Activated effector memory CD4-positive, alpha-beta T cell treated with Interleukin-2 at 50 U/mL for 16 hours (primary cell): ENCODE measurements around the gene ARHGEF4.
A peak's percentile ranks its signal among the peaks of the same experiment; 100 is the strongest.
"Not testable (repeated sequence)": the region's sequence is repeated elsewhere in the genome, so short reads cannot be mapped to it uniquely, and the experiment has no call there.

Experiments used
- DNase-seq: peaks from one replicate; pipeline ENCODE4 v3.0.0-alpha.2; 2020

ARHGEF4 gene

DNA sequence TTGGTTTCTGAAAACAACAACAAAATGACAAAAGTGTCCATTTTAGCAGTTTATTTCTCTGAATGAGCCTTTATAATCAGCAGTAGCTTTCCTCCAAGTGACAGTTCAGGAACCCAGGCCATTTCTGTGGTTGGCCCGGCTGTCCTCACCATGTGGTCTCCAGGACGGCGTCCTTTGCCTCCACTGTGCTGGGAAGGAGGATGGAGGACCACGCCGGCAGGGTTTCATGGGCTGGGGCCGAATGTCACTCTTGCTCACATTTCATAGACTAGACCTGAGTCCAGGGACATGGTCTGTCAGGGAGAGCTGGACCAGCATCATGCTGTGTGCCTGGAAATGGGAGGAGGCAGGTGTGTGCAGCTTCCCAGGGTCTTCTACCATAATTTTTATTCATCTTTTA, 50.9 kb downstream of the ARHGEF4 start:
- DNase-seq: no peak

DNA sequence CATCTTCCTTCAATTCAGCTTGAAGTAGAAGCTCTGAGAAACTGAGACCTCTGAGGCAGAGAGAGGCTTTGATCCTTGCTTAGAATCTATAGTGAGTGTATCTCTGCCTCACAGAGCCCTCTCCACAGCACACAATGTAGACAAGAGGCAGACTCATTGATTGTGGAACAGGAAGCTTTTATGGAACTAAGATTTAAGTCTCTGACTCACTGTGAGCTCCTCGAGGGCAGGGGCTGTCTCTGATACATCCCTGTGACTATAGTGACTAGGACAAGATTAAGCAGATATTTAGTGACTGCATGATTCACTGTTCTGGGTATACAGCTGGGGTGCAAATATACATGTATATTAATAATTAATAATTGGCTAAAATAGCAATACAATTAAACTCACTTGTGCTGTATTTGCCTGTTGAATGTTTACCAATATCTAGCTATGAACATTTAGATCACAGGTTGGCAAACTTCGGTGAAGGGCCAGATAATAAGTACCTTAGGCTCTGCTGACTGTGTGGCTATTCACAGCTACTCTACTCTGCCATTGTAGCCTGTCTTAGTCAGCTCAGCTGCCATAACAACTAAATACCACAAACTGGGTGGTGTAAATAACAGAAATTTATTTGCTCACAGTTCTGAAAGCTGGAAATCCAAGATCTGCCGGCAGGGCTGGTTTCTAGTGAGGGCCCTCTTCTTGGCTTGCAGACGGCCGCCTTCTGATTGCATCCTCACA, 54.4 kb downstream of the ARHGEF4 start:
- no peak for DNase-seq

DNA sequence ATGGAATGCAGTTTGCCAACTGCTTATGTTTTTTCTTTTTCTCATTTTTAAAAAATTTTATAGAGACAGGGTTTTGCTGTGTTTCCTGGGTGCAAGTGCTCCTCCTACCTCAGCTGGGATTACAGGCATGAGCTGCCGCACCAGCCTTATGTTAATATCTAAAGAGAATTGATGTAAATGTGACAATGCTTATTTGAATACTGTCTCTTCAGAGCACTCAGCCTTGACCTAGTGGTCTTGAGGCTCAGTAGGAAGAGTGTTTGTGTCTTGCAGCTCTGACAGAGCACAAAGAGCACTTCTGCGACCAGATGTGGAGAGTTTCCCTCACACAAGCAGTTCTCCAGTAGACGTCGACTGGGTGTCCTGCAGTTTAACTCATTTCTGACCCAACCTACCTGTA, 55.3 kb downstream of the ARHGEF4 start:
- no peak for DNase-seq

DNA sequence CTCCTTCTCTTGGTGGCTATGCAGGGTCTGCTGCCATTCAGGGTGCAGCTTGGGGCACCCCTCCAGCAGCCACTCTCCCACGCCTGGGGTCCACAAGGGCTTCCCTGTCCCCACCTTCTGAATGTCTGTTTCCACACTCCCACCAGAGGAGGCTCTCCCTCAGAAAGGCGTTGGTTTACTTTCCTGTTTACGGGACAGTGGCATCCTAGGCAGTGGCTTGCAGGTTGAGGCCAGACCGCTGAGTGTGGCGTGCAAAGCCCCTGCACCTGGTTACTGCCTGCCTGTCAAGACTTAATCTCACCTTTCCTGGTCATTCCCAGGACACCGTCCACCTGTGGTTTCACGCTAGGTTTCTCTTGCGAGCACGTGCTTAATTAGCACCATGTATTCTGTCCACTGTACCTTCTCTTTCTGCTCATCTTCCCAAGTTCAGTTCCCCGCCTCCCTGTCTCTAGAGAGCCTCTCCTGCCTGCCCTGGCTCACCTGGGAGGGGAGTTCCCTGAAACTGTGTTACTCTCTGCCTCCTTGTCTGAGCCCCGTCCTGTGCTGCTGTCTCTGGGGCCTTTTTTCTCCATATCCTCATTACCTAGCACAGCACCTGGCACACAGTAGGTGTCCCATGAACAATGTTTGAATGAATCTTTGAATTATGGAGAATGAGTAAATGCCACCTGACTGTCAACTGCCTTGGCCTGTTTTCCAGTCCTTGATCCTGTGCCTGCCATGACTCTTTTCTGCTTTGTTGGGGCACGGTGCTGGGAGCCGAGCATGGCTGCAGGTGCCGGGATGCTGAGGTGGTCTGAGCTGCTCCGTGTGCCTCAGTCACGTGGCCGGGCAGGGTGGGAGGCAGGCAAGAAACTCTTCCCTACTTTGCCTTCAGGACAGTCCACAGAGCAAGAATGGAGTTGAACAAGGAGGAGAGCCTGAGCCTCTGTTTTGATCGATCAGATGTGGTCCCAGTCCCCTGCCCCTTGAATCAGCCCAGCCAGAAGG, 56.4 kb downstream of the ARHGEF4 start:
- DNase-seq: no peak

DNA sequence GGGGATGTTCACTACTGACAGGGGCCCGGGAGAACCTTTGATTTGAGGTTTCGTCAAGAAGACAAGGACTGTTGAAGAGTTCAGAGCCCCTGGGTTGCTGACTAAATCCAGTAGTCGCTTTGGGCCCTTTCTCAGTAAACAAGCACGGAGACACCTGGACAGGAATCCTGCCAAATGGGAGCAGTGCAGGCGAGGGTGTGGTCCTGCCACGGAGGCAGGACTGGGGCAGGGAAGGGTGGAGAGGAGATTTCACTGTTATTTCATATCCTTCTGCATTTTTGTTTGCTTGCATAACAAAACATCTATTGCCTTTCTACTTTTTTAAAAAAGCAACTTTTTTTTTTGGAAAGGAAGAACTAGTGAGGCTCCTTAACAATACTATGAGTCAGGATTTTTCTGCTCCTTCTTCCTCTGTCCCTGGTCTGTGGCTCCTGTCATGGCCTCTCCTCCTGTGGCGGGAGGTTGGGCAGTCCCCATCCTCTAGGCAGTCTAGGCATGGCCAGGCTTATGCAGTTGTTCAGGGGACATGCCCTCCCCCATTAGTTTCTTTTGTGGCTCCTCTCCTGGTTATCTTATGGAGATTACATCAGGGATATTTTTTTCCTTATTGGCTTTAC, 57.7 kb downstream of the ARHGEF4 start:
- DNase-seq: no peak

DNA sequence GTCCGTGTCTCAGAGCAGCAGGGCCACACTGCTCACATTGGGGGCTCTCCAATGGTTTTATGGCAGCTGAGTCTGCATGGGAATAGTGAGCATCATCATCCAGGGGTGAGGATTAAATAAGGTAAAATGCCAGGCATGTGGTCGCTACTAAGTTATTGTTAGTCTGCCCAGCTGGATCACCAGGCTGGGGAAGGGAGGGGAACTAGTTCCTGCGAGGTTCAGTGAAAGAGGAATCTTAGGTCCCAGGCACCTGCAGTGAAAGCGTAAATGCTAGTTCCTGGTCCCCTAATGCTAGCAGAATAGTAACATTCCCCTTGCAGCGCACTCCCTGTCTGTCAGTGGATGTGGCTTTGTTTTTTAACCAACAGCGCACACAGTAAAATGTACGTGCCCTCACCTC, 60.1 kb downstream of the ARHGEF4 start:
- no peak for DNase-seq

DNA sequence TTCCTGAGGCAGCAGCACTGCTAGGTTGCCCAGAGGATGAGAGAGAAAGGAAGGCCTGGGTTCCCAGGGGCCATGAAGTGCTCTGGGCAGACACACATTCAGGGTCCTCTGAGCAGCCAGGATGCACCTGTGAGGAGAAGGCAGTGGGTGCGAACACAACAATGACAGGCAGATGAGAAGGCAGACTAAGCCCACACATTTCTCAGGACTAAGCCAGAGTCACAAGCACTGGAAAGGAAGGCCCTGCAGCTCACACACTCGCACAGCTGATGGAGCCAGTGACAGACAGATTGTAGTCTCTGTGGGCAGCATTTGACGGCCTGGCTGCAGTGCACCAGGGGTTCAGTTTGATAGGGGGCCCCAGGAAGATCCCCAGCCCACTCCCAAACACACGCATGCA, 61.8 kb downstream of the ARHGEF4 start:
- no peak for DNase-seq

DNA sequence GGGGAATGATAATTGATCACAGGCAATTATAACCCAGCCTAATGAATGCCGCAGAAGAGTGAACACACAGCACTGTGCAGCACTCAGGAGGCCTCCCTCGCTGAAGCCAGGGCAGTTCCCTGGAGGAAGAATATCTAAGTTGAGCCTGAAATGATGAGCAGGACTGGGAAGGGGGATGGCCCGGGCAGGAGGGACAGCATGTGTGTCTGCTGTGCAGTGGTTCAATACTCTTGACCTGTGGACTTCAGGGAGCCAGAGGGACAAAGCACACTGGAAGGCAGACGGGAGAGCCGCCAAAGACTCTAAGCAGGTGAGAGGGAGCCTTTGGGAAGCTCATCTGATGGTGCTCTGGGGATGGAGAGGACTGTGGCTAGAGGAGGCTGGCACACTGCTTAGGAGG, 62.6 kb downstream of the ARHGEF4 start:
- no peak for DNase-seq

DNA sequence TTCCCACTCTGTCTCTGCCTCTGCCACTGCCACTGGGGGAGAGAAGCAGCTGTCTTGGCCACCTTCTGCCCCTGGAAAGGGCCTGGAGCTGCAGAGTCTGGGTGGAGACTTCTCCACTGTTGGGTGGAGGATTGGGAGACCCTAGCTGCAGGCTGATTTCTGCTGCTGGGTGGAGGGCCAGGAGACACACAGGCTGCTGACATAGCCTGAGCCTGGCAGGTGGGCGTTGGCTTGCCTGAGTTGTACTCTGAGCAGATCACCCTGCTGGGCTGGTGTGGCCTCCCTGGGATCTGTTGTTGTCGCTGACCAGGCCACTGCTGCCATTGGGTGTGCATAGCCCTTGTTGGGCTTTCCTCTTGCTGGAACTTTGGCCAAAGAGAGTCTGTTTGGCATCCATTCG, 64.3 kb downstream of the ARHGEF4 start:
- DNase-seq: no peak

DNA sequence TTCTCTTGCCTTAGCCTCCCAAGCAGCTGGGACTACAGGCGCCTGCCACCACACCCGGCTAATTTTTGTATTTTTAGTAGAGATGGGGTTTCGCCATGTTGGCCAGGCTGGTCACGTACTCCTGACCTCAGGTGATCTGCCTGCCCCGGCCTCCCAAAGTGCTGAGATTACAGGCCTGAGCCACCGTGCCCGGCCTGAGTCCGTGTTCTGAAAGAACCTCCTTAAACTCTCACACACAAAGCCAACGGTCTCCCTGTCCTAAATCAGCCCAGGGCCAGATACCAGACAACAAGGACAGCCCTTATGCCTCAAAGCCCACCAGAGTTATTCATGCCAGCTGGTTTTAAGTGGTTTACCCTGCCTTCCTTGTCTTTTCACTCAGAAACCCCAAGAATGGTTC, 64.9 kb downstream of the ARHGEF4 start:
- DNase-seq: not testable (repeated sequence)

DNA sequence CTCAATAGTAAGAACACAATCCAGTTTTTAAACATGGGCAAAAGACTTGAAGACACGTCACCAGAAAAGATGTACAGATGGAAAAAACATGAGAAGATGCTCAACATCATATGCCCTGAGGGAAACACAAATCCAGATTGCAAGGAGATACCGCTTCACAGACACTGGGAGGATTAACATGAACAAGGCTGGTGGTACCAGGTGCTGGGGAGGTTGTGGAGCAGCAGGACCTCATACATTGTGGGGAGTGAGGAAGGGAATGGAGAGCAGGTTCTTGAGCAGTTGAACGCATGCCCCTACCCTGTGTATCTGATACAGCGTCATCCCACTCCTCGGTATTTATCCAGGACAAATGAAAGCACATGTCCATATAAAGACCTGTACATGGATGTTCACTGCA, 72.1 kb downstream of the ARHGEF4 start:
- no peak for DNase-seq

DNA sequence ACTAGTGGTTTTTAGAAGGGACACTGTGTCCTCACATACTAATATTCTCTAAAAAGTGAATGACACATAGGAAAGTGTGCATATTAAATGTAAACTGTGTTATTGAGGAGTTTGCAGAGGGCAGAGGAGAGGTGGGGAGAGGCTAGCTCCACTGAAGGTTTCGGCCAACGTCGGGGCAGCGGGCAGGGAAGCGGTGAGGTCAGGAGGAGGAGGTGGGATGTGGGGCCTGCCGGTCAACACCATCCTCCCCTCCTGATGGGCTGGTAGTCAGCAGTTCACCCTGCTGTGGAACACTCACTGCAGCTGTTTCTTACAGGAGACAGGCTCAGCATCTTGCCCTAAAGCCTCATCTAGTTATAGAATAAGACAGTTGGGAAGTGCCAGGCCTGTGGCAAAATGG, 74.2 kb downstream of the ARHGEF4 start:
- no peak for DNase-seq

DNA sequence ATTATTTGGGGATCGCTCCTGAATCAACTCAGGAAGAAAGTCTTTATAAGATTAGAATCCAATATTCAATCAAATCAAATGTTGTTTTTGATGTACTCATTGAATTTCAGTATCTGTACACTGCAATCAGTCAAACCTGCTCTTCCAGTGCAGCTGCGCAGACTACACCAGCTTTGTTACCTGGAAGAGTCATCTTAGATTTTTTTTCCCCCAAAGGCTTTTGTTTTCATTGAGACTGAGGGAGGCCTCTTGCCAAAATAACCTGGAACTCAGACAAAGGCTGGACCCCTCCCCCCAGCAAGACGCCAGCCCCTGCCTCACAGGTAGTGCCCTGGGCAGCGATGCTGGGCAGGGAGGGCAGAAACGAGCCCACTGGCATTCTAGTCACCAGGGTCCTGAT, 74.8 kb downstream of the ARHGEF4 start:
- DNase-seq: no peak

DNA sequence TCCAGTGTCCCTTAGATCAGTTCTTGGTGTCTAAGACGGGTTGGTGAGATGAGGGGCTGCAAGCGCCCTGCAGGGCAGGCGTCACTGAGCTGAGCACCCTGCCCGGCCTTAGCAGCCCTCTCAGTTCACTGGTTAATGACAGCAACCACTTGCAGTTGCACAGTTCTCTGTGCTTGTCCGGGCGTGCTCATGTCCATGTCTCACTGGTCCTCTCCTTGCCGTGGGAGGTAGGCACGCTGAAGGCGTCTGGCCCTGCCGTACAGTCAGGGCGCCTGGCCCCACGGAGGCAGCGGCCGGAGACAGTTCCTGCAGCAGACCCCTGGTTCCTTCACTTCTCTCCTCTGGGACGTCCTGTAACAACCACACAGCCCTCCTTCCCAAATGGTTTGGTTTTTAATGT, 75.3 kb downstream of the ARHGEF4 start:
- DNase-seq: no peak

DNA sequence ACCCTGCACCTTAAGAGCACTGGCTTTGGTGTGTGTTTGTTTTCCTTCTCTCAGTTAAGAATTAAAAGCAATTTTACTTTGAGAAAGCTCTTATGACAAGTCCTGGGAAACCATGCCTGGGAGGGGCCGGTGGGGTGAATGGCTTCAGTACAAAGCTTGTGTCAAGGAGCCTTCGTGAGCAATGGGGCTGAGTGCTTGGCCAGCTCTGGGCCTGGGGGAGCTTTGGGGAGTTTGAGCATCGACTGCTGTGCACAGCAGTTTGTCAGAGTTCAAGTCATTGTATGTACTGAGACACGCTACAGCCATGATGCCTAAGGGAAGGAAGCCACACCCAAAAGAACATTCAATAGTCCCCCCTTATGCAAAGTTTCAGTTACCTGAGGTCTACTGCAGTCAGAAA, 75.8 kb downstream of the ARHGEF4 start:
- DNase-seq: no peak

DNA sequence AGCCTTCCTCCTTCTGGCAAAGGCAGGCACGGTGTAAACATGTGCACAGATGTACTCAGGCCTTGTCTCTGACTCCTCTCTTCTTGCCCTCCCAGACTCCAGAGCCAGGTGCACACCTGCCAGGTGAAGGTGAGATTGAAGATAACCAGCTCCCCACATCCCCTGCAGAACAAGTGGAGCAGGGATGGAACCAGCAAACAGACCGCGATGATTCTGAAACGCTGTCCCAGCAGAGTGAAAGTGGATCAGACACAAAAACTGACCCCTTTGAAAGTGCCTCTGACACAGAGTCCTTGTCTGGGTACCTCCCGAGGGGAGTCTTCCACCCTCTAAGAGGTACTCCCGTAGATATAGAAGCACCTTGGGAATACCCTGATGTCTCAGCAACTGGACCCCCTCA, 77.2 kb downstream of the ARHGEF4 start:
- DNase-seq: no peak

DNA sequence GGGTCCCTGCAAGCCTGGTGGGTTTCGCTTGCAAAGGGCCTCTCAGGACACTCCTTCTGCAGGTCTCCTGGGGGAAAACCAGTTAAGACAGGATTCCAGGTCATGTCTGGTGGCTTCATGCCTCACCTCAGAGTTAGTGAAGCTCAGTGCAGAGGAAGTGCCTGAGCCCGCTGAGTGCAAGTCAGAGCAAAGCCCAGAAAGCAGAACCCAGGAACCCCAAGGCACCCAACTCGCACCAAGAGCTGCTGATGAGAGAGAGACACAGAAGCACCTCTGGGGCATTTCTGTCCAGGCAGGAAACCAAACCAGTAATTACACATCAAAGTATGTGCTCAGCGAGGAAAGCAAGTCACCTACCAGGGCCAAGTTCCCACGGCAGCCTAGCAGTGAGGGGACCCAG, 78.4 kb downstream of the ARHGEF4 start:
- DNase-seq: no peak

DNA sequence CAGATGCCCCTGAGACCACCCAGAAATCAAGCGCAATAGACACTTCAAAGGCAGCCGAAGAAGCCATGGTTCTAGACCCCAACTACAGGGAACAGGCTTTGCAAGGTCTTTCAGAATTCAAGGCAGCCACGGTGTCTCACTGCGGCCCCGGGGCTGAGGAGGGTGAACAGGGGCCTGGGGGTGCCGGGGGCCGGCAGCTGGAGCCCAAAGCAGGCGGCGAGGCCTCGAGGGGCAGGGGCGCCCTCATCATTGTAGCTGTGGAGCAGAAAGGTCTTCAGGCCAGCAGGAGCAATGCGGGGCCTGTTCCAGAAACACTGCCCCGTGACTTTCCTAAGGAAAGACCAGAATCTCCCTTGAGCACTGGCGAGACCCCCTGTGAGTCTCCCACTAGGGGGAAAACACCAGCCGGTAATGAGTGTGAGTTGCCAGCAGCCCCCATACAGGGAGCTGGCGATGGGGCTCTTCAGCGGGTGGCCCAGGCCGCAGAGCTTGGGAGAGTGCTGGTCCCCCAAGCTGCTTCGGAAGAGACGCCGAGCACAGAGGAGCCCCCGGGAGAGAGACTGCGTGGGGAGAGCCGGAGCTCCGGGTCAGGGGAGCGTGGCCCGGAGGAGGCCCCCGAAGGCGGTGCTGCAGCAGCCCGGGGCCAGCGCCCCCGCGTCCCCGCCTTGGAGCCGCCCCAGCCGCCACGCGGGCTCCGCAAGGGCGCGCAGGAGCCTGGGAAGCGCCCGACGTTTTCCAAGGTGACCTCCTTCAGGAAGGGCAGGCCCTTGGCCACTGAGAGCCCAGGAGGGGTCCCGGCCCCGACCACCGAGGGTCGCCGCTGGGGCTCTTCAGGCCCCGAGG, 79.1 kb downstream of the ARHGEF4 start:
- no peak for DNase-seq

DNA sequence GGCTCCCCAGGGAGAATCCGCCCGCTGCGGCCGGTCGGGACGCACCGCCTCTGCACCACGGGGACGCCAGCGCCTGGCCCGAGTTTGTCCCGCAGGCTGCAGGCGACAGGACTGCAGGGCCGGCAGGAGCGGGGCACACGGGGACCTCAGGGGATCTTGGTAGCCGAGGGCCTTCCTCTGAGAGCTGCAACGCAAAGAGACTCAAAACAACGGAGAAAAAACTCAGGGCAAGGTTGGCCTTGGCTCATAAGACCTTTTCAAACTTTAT, 79.7 kb downstream of the ARHGEF4 start:
- DNase-seq: no peak

DNA sequence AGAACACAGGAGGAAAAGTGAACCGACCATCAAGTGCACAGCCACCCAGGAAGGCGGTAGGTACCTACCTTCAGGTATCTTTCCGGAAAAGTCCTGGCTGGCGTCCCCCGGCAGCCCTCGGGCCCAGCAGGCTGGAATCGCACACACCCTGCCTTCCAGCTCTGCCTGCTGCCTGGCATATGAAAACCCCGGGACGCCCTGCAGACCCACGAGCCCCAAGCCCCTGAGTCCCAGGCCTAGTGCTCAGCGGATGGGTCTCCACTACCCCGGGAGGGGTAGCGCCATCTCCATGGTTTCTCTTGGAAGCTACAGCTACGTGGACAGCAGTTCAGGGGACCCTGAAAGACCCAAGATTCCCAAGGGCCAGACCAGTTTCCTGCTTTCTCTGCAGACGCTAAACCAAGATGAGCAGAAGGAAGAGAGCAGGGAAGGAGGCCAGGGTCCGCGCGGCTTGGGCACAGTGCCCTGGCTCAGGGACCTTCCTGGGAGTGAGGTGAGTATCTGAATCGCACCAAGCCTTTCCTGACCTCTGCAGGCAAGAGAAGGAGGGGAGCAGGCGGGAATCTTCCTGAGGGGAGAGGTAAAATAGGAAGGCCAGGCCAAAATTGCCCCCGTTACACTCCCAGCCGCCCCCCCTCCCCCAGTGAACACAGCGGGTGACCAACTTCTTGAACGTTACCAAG, 80.4 kb downstream of the ARHGEF4 start:
- DNase-seq: no peak

DNA sequence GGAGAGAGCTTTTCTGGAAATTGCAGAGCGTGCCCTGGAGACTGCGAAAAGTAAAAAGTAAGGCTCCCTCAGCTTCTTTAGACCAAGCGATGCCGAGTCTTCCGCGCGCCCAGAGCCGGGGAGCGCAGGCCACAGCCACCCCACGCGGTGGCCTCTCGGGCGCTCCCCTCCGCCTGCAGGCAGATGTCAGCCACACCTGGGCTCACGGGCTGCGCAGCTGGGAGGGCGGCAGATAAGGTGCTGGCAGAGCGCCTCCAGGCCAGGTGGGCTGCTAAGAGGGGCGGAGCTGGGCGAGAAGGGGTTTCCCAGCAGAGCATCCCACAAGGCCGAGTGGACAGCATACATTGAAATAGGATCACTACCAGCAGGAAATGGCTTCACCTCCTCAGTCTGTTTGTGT, 81.7 kb downstream of the ARHGEF4 start:
- DNase-seq: no peak

DNA sequence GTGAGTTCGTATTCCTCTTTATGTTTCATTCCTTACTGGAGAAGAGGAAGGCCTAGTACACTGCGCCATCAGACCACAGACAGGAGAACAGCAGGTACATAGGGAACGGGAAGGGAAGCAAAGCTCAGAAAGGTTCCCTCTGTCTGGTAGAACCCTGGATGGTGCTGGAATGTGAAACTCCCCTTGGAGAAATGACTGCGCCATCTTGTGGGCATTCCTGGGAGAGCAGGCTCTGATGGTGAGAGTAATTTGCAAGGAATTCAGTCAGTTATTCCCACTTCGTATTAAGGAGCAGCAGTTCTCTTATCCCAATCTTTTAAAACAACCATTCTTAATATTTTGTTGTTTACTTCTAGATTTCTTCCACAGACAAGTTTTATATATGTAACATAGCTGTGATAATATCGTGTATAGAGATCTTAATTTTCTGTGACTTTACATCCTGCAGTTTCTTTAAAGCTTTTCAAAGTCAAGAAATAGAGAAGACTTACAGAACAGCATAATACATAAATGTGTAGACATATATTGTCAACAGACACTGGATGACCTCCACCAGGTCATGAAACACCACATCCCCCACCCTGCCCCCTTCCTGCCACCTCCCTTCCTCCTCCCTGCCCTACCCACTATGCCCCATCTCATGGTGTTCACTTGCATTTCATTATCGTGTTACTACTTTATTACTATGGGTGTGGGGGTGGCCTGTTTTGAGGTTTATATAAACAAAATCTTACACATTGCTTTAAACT, 83.9 kb downstream of the ARHGEF4 start:
- DNase-seq: peak; percentile 26
